Activated CD4-positive, alpha-beta T cell treated with anti-CD3 and anti-CD28 coated beads for 36 hours (primary cell): ENCODE data around the gene SVOPL. TPM values are rescaled to one million over a fixed set of nuclear protein-coding genes. Genes with fewer than 3 reads are reported as not detected.

Source experiments
- ATAC-seq: fragments of 200-7000 bp; cut with Tn5 transposase; one replicate; pipeline ENCODE4 v1.10.0; 2021; ENCODE audit warnings: mild to moderate bottlenecking, moderate library complexity
- CTCF ChIA-PET: fragments of 350-600 bp; sonication (Branson Sonifier 250); formaldehyde crosslinking; loops from one replicate; lab custom pipeline; 2021; ENCODE audit warnings: antibody characterized with exemption; lab: Charles Lee
- POLR2A ChIA-PET: fragments of 350-600 bp; sonication (Branson Sonifier 250); formaldehyde crosslinking; loops from one replicate; lab custom pipeline; 2021; ENCODE audit warnings: antibody characterized with exemption, inconsistent platforms; lab: Charles Lee
- DNase-seq: peaks from one replicate; pipeline ENCODE4 v3.0.0-alpha.2; 2020
- H3K27ac Mint-ChIP-seq: one replicate; pipeline ENCODE4 v1.8.0; 2021; ENCODE audit warnings: mixed read lengths
- H3K27me3 Mint-ChIP-seq: one replicate; pipeline ENCODE4 v1.8.0; 2021; ENCODE audit warnings: mixed read lengths
- H3K36me3 Mint-ChIP-seq: one replicate; pipeline ENCODE4 v1.8.0; 2021; ENCODE audit warnings: low read depth, mixed read lengths
- H3K4me1 Mint-ChIP-seq: one replicate; pipeline ENCODE4 v1.8.0; 2021; ENCODE audit warnings: mixed read lengths
- H3K4me3 Mint-ChIP-seq: one replicate; pipeline ENCODE4 v1.8.0; 2021; ENCODE audit warnings: mild to moderate bottlenecking, moderate library complexity, mixed read lengths
- H3K9me3 Mint-ChIP-seq: one replicate; pipeline ENCODE4 v1.8.0; 2021; ENCODE audit warnings: low read depth, mixed read lengths
- intact Hi-C, 2 experiments: fragments of 100-400 bp; cut with DNase I in 1 of 2; cut with micrococcal nuclease in 1 of 2; formaldehyde crosslinking; loops; one replicate each; pipeline versions ENCODE4 v1.14.2 to v1.15.1; 2022 to 2024; cut with DNase I, micrococcal nuclease
- total RNA-seq, 2 experiments: library from RNA; stranded (reverse); gene quantifications; one replicate each; pipeline ENCODE4 v1.2.3, GENCODE V29; 2021

Gene SVOPL
- total RNA-seq, 2 experiments from 2014 or later: not detected

DNA sequence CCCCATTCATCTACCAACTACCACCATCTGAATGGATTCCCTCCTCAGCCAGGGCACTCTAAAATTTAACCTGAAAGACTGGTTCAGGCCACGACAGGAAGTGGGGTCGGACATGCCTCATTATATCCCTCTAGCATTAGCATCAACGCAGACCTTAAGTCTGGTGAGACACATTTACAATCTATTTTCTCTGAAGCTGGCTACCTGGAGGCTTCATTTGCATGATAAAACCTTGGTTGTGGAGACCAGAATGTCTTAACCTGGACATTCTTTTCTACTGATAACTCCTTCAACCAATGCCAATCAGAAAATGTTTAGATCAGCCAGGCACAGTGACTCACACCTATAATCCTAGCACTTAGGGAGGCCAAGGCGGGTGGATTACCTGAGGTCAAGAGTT is 42.3 kb downstream of the SVOPL start:
- Mint-ChIP-seq H3K27me3 (peaks cover 1% of the 10 kb centered on the region), H3K27ac (no peak overlapping the region), H3K36me3 (no peaks in the 10 kb centered on the region), H3K4me1 (peaks cover 2% of the 10 kb centered on the region), H3K9me3 (no peaks in the 10 kb centered on the region), H3K4me3 (no peak overlapping the region)
- DNase-seq (no peak), ATAC-seq (no peak)
- ChIA-PET CTCF (no interaction called here), POLR2A (no interaction called here)
- intact Hi-C loops: no loop called here

DNA sequence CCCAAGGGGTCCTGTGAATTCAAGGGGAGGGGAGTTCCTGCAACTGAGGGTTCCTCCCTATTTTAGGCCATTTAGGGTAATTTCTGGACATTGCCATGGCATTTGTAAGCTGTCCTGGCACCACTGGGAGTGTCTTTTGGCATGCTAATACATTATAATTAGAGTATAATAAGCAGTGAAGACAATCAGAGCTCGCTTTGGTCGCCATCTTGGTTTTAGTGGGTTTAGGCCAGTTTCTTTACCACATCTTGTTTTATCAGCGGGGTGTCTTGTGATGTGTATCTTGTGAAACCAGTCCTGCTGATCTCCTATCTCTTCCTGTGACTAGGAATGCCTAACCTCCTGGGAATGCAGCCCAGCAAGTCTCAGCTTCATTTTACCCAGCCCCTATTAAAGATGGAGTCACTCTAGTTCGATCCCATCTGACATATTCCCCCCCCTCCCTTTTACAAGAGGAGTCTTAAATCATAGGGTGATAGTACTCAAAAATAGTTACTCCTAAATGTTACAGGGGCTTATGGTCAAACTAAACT is 43.2 kb downstream of the SVOPL start:
- Mint-ChIP-seq H3K9me3 (no peaks in the 10 kb centered on the region), H3K27ac (no peak overlapping the region), H3K4me3 (no peak overlapping the region), H3K27me3 (no peaks in the 10 kb centered on the region), H3K36me3 (no peaks in the 10 kb centered on the region), H3K4me1 (no peaks in the 10 kb centered on the region)
- ChIA-PET POLR2A (no interaction called here), CTCF (no interaction called here)
- no peak for ATAC-seq
- no peak for DNase-seq
- intact Hi-C loops: no loop called here

DNA sequence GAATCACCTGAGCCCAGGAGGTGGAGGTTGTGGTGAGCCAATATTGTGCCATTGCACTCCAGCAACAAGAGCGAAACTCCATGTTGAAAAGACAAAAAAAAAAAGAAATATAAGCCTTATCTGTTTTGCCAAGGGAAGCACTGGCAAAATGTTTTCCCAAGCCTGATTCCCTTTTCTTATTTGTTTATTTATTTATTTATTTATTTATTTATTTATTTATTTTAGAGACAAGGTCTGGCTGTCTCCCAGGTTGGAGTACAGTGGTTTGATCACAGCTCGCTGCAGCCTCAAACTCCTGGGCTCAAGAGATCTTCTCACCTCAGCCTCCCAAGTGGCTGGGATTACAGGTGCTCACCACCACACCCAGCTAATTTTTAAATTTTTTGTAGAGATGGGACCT is 44.2 kb downstream of the SVOPL start:
- Mint-ChIP-seq H3K27ac (no peak overlapping the region), H3K27me3 (no peaks in the 10 kb centered on the region), H3K4me3 (no peak overlapping the region), H3K36me3 (no peaks in the 10 kb centered on the region), H3K9me3 (no peaks in the 10 kb centered on the region), H3K4me1 (no peaks in the 10 kb centered on the region)
- ATAC-seq: no peak
- intact Hi-C loops: no loop called here
- DNase-seq: no peak
- CTCF ChIA-PET: interaction anchor here (1.2 kb wide), 1 partner anchor 82 kb away, joined by 4 read pairs; no protein-coding TSS in a partner anchor
- POLR2A ChIA-PET: no interaction called here

DNA sequence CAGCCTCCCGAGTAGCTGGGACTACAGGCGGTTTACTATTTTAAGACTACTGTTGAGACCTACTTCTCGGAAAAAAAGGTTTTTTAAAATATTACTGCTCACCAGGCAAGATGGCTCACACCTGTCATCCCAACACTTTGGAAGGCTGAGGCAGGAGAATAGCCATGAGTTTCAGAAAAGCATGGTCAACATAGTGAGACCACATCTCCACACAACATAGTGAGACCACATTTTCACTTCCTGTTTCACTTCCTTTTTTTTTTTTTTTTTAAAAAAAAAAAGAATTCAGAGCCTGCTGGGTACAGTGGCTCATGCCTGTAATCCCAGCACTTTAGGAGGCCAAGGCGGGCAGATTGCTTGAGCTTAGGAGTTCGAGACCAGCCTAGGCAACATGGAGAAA is 46.5 kb downstream of the SVOPL start:
- CTCF ChIA-PET: no interaction called here
- no peaks in the 10 kb centered on the region for H3K4me1 Mint-ChIP-seq
- no peaks in the 10 kb centered on the region for H3K36me3 Mint-ChIP-seq
- DNase-seq: no peak
- intact Hi-C loops: no loop called here
- no peak overlapping the region for H3K4me3 Mint-ChIP-seq
- POLR2A ChIA-PET: no interaction called here
- H3K27me3 Mint-ChIP-seq: no peaks in the 10 kb centered on the region
- ATAC-seq: no peak
- H3K27ac Mint-ChIP-seq: no peak overlapping the region
- no peaks in the 10 kb centered on the region for H3K9me3 Mint-ChIP-seq

DNA sequence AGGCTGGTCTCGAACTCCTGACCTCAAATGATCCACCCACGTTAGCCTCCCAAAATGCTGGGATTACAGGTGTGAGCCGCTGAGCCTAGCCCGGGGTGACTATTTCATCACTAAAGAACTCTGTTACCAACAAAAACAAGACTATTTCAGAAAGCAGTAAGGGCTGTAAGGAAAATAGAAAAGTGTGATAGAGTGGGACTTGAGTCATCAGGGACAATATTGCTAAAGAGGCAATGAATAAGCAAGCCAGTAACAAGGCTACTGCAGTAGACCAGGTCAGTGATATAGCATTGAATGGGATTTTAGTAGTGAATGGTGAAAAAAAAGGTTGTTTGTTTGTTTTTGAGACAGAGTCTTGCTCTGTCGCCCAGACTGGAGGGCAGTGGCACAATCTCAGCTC is 51.7 kb downstream of the SVOPL start:
- Mint-ChIP-seq H3K36me3 (no peaks in the 10 kb centered on the region), H3K9me3 (peaks cover 2% of the 10 kb centered on the region), H3K4me3 (no peak overlapping the region), H3K27me3 (no peaks in the 10 kb centered on the region), H3K4me1 (no peaks in the 10 kb centered on the region), H3K27ac (no peak overlapping the region)
- DNase-seq: no peak
- intact Hi-C loops: no loop called here
- ChIA-PET CTCF (no interaction called here), POLR2A (no interaction called here)
- ATAC-seq: peak; percentile 30

DNA sequence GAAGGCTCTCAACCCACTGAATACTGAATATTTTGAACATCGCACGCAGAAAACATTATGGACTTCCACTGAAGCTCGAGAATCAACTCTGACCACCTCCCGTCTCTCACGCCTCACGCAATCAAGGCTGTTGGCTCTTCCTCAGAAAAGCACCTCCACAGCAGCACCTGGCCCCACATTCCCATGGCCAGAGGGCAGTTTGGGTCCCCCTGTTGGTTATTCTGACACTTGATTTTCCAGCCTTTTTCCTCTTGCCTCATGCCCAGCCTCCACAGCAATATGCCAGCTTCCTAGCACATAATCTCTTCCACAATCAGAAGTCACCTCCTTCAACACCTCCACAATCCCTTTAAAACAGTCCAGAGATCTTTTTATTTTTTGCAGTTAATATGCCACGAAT is 55.9 kb downstream of the SVOPL start:
- no peak overlapping the region for H3K27ac Mint-ChIP-seq
- ChIA-PET POLR2A (no interaction called here), CTCF (no interaction called here)
- DNase-seq: no peak
- H3K4me3 Mint-ChIP-seq: no peak overlapping the region
- peaks cover 2% of the 10 kb centered on the region for H3K9me3 Mint-ChIP-seq
- no peaks in the 10 kb centered on the region for H3K4me1 Mint-ChIP-seq
- no peaks in the 10 kb centered on the region for H3K27me3 Mint-ChIP-seq
- H3K36me3 Mint-ChIP-seq: no peaks in the 10 kb centered on the region
- no peak for ATAC-seq
- intact Hi-C loops: no loop called here

DNA sequence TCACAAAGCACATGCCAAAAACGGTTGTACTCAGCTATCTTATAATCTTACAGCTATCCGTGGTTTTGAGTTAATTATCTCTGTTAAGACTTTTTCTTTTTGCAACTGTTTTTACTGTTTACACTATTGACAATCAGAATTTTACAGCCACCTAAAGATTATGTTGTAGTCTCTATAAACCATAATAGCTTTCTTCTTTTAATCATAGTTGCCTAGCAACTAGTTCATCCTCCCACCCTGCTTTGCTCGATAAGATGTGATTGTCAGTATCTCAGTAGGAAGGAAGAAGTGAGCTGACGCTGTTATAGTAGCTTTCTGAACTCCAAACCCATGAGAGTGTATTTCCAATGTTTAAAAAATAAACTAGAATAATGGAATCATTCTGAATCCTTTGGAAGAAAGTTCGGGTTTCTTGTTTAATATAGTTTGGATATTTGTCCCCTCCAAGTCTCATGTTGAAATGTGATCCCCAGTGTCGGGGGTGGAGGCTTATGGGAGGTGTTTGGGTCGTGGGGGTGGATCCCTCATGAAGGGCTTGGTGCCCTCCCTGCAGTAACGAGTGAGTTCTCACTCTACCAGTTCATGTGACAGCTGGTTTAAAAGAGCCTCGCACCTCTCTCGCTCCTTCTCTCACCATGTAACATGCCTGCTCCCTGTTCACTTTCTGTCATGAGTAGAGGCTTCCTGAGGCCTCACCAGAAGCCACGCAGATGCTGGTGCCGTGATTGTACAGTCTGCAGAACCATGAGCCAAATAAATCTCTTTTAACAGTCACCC is 68.1 kb downstream of the SVOPL start:
- no peaks in the 10 kb centered on the region for H3K9me3 Mint-ChIP-seq
- no peaks in the 10 kb centered on the region for H3K36me3 Mint-ChIP-seq
- H3K4me1 Mint-ChIP-seq: peaks cover 12% of the 10 kb centered on the region
- no peak for ATAC-seq
- CTCF ChIA-PET: interaction anchor here (0.8 kb wide), 1 partner anchor 16 kb away, joined by 3 read pairs; no protein-coding TSS in a partner anchor
- H3K4me3 Mint-ChIP-seq: no peak overlapping the region
- no peaks in the 10 kb centered on the region for H3K27me3 Mint-ChIP-seq
- intact Hi-C loops: no loop called here
- no peak for DNase-seq
- no peak overlapping the region for H3K27ac Mint-ChIP-seq
- POLR2A ChIA-PET: no interaction called here

DNA sequence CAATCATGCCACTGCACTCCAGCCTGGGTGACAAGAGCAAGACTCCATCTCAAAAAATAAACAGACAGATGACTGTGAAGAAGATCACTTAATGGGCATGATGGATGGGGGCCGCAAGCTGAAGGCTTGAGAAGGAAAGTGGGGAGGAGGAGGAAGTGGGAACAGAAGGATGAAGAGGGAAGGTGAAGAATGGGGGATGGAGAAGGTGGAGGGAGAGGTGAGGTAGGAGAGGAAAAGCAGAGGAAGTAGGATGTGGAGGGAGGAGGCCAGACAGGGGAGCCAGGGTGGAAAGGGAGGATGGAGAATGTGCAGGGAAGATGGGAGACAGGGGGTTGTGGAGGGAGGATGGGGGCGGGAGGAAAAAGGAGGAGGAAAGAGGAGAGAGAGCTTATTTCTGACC is 68.8 kb downstream of the SVOPL start:
- Mint-ChIP-seq H3K36me3 (no peaks in the 10 kb centered on the region), H3K9me3 (no peaks in the 10 kb centered on the region), H3K27ac (no peak overlapping the region), H3K4me1 (peaks cover 13% of the 10 kb centered on the region), H3K4me3 (no peak overlapping the region), H3K27me3 (no peaks in the 10 kb centered on the region)
- POLR2A ChIA-PET: no interaction called here
- CTCF ChIA-PET: interaction anchor here (0.8 kb wide), 1 partner anchor 15 kb away, joined by 3 read pairs; no protein-coding TSS in a partner anchor
- ATAC-seq: no peak
- no peak for DNase-seq
- intact Hi-C loops: no loop called here

DNA sequence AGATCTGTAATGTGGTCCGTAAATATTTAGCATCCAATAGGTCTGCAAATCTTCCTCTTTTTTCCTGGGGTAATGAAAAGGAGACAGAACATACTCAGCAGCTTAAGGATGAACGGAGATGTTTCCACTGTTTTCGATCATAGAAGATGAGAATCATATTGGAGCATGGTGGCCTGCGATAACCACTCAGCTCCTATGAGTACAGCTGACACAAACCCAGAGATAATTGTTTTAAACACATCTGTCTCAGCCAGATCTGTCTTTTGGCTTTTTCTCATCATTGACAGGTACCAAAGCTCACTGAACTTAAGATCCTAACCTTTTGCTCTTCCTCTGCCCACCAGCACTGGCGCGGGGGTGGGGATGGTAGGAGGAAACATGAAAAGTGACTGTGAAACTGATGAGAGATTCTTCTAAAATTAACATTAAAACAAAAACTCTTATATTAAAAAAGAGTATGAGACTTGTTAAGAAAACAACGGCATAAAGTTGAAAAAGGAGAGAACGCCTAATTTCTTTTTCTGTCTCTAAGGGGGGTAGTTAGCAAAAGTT is 71.0 kb downstream of the SVOPL start:
- ChIA-PET CTCF (interaction anchor here (0.7 to 1.0 kb wide), 2 partner anchors 9 to 25 kb away, joined by 3 to 6 read pairs; no protein-coding TSS in a partner anchor), POLR2A (no interaction called here)
- Mint-ChIP-seq H3K27ac (no peak overlapping the region), H3K9me3 (no peaks in the 10 kb centered on the region), H3K4me3 (no peak overlapping the region), H3K4me1 (peaks cover 35% of the 10 kb centered on the region), H3K27me3 (no peaks in the 10 kb centered on the region), H3K36me3 (no peaks in the 10 kb centered on the region)
- intact Hi-C loops: no loop called here
- DNase-seq: peak; percentile 46
- ATAC-seq: no peak

DNA sequence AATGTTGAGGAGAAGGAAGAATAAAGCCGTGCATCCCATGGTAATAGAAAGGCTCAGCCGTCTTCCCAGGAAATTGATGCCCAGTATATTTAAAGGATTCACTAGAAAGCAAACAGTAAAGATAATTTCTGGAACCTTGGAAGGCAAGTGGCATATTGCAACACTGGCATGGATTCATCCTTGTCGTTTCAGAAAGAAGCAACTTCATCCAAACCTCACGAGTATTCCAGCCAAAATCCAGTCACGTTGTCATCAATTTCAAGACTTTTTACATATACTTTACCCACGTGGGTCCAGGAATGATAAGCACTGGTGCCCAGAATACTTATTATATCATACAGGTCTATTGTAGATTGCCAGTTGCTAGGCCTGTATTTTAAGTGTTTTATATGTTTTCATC is 73.8 kb downstream of the SVOPL start:
- ChIA-PET CTCF (interaction anchor here (0.6 kb wide), 1 partner anchor 478 kb away, joined by 4 read pairs; no protein-coding TSS in a partner anchor), POLR2A (interaction anchor here (0.6 kb wide), 1 partner anchor 518 kb away, joined by 8 read pairs; no protein-coding TSS in a partner anchor)
- Mint-ChIP-seq H3K27me3 (no peaks in the 10 kb centered on the region), H3K4me1 (peaks cover 42% of the 10 kb centered on the region), H3K27ac (no peak overlapping the region), H3K36me3 (no peaks in the 10 kb centered on the region), H3K4me3 (no peak overlapping the region), H3K9me3 (no peaks in the 10 kb centered on the region)
- intact Hi-C loops: no loop called here
- DNase-seq: no peak
- ATAC-seq: no peak

DNA sequence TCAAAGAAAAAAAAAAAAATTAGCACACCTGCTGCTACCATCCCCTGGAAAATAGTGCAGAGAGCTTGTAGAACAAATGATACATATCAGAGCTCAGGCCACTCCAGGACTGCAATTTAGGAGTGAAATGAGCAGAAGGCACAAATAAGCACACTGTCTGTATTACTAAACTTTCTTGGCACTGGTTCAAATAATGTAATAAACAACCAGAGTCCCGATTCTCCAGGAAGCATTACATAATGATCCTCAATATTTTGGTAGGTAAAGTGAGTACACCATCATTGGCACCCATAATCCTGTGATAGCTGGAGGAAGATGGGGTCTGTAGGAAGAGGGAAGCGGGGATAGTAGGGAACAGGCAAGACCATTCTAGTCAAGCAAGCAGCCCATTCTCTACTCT is 74.3 kb downstream of the SVOPL start:
- Mint-ChIP-seq H3K9me3 (no peaks in the 10 kb centered on the region), H3K36me3 (no peaks in the 10 kb centered on the region), H3K4me1 (peaks cover 42% of the 10 kb centered on the region), H3K27me3 (no peaks in the 10 kb centered on the region), H3K4me3 (no peak overlapping the region), H3K27ac (no peak overlapping the region)
- intact Hi-C loops: no loop called here
- no peak for DNase-seq
- POLR2A ChIA-PET: interaction anchor here (0.6 to 0.7 kb wide), 2 partner anchors 222 to 519 kb away, joined by 3 to 8 read pairs; no protein-coding TSS in a partner anchor
- CTCF ChIA-PET: interaction anchor here (0.6 kb wide), 1 partner anchor 478 kb away, joined by 4 read pairs; no protein-coding TSS in a partner anchor
- no peak for ATAC-seq
